GM12875 (cell line): ENCODE data around the gene USP15.
"Not testable (repeated sequence)": the region's sequence is repeated elsewhere in the genome, so short reads cannot be mapped to it uniquely, and the experiment has no call there.

Source experiments
- H3K4me3 ChIP-seq: one replicate; pipeline ENCODE4 v1.5.1; 2011; ENCODE audit warnings: low read depth, low read length, control low read depth
- CTCF ChIP-seq: IDR thresholded peaks from 2 replicates; pipeline ENCODE4 v1.5.1; 2011; ENCODE audit warnings: low read depth, mild to moderate bottlenecking, control low read depth, inconsistent platforms, low read length, moderate library complexity, borderline replicate concordance; ENCODE audit not compliant: insufficient read depth

USP15 gene

GRCh38 chr12:62347922-62348650 is 87.9 kb downstream of the USP15 start:
- H3K4me3 ChIP-seq: no peak overlapping the region
- TF ChIP-seq CTCF: no peak

- TF ChIP-seq CTCF: no peak
- H3K4me3 ChIP-seq: no peak overlapping the region
Observed at GRCh38 chr12:62350554-62350953, 90.3 kb downstream of the USP15 start.

- no peak overlapping the region for H3K4me3 ChIP-seq
- no peak for TF ChIP-seq CTCF
Observed at GRCh38 chr12:62351326-62351725, 91.1 kb downstream of the USP15 start.

- no peak overlapping the region for H3K4me3 ChIP-seq
- TF ChIP-seq CTCF: no peak
Observed at GRCh38 chr12:62361048-62361447, 100.8 kb downstream of the USP15 start.

DNA sequence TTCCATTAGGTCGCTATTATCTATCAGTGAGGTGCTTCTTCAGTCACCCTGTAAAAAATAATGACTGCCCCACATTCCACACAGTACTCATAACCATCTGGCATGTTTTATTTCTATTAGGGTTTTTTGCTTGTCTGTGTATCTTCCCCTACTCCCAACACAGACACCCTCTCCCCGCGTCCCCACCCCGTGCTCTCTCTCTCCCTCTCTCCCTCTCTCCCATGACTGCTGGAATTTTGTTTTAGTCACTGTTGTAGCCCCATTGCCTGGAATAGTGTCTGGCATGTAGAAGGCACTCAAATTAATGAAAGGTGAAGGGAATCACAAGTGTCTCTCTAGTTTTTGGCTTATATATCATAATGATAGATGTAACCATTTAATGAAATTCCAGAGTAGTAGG is 103.3 kb downstream of the USP15 start:
- H3K4me3 ChIP-seq: no peak overlapping the region
- TF ChIP-seq CTCF: no peak

DNA sequence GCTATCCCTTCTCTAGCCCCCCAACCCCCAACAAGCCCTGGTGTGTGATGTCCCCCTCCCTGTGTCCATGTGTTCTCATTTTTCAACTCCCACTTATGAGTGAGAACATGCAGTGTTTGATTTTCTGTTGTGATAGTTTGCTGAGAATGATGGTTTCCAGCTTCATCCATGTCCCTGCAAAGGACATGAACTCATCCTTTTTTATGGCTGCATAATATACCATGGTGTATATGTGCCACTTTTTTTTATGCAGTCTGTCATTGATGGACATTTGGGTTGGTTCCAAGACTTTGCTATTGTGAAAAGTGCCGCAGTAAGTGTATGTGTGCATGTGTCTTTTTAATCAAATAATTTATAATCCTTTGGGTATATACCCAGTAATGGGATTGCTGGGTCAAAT is 104.5 kb downstream of the USP15 start:
- H3K4me3 ChIP-seq: not testable (repeated sequence)

GRCh38 chr12:62365846-62366245 is 105.6 kb downstream of the USP15 start:
- not testable (repeated sequence) for H3K4me3 ChIP-seq

GRCh38 chr12:62368430-62369223 is 108.4 kb downstream of the USP15 start:
- not testable (repeated sequence) for H3K4me3 ChIP-seq
